ENCODE data around the gene CNTN5.

CNTN5 gene

GRCh38 chr11:99887481-99887880 lies 866.7 kb downstream of the CNTN5 start:
- no peak for DNase-seq (ENCODE audit: extremely low read depth in 1 of 2, low read depth in 1 of 2)

DNA sequence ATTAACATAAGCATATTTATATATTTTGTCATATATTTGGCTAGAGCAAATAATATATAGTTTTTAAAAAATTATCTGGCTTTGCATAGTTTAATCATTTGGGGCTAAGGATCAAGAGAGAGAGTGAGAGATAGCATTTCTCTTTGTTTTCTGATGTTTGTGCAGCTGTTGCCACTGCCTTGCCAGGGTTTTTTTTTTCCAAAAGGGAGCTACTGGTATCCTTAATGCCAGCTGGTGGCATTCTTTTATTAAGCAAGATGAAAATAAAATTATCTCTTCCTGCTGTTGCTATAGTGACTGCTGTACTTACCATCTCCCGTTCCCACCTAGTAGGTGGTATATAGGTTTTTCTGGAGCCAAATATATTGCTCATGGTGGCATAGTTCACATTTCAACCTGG lies 873.1 kb downstream of the CNTN5 start:
- no peak for DNase-seq (ENCODE audit: extremely low read depth in 1 of 2, low read depth in 1 of 2)

GRCh38 chr11:99901175-99901574 lies 880.4 kb downstream of the CNTN5 start:
- no peak for DNase-seq (ENCODE audit: extremely low read depth in 1 of 2, low read depth in 1 of 2)

DNA sequence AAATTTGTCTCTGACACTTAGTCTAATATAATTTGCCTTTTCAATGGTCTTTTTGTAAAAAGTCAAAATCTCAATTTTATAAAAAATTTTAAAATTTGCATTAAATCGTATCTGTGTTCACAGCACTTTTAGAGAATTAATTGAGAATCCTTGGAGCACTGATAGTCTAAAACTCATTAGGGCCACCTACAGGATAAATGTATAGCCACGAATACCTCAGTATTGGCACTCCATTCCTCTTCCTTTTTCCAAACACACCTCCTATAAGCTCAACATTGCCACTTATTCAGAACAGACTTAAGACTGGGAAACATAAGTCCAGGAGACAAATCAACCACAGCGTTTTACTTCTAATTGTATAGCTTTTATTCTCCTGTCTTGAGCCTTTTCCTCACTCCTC lies 890.4 kb downstream of the CNTN5 start:
- DNase-seq (ENCODE audit: extremely low read depth in 1 of 2, low read depth in 1 of 2) = no peak

- no peak for DNase-seq (ENCODE audit: extremely low read depth in 1 of 2, low read depth in 1 of 2)
Measured at GRCh38 chr11:99916078-99916477, 895.3 kb downstream of the CNTN5 start.

DNA sequence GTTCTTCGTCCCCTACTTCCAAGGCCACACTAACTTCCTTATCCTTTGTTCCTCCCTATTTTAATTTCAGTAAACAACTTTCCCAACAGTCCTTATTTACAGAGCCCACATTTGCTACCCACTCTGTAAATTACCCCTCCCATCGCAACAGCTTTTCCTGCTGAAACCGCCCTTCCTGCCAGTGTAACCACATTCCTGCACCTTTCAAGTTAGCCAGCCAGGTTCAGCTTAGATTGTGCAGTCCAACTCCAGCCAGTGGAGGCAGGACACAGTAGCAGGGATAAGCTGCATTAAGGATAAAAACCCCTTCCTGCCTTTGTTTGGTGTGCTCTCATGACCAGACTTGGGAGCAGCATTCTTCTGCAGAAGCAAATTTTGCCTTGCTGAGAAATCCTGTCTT lies 898.0 kb downstream of the CNTN5 start:
- DNase-seq (ENCODE audit: extremely low read depth in 1 of 2, low read depth in 1 of 2) = no peak

- DNase-seq (ENCODE audit: extremely low read depth in 1 of 2, low read depth in 1 of 2) = no peak
Measured at GRCh38 chr11:99920956-99921355, 900.2 kb downstream of the CNTN5 start.

DNA sequence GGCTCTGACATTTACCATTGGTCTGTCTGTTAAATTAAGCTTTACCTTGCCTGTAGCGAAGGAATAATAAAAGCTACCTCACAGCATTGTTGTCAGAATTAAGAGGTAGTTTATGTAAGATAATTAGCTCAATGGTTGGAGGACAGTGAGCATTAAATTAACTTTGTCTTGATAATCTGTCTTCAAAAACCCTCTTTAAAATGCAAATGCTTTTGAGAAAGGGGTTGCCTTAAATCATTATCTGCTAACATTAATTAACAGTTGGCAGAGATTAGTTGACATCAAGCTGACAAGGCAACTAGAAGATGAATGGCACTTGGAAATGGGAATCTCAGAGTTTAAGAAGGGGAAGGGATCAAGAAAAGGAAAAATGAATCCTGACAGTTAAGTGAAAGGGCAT lies 905.2 kb downstream of the CNTN5 start:
- no peak for DNase-seq (ENCODE audit: extremely low read depth in 1 of 2, low read depth in 1 of 2)

- no peak for DNase-seq (ENCODE audit: extremely low read depth in 1 of 2, low read depth in 1 of 2)
Measured at GRCh38 chr11:99932684-99933083, 911.9 kb downstream of the CNTN5 start.

DNA sequence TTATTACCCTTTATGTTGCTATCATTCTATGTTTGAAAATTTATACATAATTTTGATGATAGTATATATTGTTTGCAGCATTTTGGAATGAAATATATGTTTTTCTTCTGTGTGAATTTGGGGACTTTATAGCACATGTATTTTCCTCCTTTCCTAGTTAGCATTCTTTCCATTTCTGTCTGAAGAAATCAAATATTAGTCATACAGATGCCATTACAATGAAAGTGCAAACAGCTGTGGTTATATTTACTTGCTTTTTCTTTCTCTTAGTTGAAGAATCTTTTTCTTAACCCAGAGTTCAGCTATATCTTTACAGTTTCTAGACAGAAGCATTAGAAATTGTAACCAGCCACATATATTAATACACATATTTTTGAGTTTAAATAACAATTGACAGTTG lies 913.3 kb downstream of the CNTN5 start:
- no peak for DNase-seq (ENCODE audit: extremely low read depth in 1 of 2, low read depth in 1 of 2)

- no peak for DNase-seq (ENCODE audit: extremely low read depth in 1 of 2, low read depth in 1 of 2)
Measured at GRCh38 chr11:99937330-99937729, 916.6 kb downstream of the CNTN5 start.

GRCh38 chr11:99952816-99953215 lies 932.1 kb downstream of the CNTN5 start:
- DNase-seq (ENCODE audit: extremely low read depth in 1 of 2, low read depth in 1 of 2) = no peak

GRCh38 chr11:99960536-99960935 lies 939.8 kb downstream of the CNTN5 start:
- DNase-seq (ENCODE audit: extremely low read depth in 1 of 2, low read depth in 1 of 2) = no peak

DNA sequence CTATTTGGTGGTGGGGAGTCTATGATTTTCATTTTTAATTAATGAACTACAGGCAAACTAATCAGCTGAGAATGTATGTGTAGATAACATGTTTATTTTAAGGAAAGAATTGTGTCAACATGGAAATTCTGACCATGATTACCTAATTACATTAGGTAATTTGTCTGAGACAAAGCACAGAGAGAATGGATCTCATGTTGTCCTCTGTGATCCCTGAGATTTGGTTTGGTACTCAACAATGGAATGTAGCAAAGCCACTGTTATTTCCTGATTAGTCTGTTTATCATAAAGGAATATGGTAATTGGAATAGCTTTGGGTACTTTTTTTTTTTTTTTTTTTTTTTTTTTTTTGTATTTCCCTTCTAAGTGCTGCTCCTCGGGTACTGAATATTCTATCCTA lies 947.6 kb downstream of the CNTN5 start:
- DNase-seq (ENCODE audit: extremely low read depth in 1 of 2, low read depth in 1 of 2) = no peak

DNA sequence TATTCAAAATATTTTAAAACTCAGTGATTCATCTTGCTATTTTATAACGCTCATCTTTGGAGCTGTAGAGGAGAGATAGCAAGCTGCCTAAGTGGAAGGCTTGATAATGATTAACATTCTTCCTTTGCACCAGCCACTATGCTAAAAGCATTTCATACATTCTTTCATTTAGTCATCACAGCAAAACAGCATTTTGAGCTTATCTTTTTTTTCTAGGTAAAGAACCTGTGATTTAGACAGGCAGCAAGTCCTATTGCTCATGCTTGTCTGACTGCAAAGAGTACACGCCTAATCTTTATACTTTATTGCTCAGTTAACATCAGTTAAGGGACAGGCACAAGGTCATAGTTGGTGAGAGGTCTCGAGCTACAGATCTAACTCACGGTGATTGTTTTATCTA lies 953.2 kb downstream of the CNTN5 start:
- DNase-seq (ENCODE audit: extremely low read depth in 1 of 2, low read depth in 1 of 2) = no peak

- no peak for DNase-seq (ENCODE audit: extremely low read depth in 1 of 2, low read depth in 1 of 2)
Measured at GRCh38 chr11:99979042-99979441, 958.3 kb downstream of the CNTN5 start.

DNA sequence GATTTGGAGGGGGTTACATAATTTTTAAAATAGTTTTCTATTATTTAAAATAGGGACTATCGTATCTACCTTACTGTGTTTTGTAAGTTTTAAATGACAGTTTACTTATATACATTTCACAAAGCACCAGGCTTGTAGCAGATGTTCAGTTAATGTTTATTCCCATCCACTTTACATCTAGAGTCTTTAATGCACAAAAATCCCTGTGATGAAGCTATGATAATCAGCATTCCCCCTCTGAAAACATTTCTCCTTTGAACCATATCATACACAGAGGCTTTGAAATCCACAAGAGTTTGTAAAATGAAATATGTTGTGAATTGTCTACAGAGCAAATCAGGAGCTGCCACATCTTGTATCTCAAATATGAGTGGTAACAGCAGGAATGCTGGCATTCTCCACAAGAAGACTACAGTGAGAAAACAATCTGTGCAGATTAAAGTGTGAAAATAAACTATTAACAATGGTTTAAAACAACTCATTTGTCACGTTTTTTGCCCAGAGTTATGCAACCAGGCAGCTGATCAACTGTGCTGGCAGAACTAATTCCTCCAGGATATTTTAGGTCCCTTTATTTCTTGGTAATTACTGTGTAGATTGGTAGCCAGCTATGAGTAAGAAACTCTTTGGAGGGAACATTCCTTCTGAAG lies 967.2 kb downstream of the CNTN5 start:
- no peak for DNase-seq (ENCODE audit: extremely low read depth in 1 of 2, low read depth in 1 of 2)

DNA sequence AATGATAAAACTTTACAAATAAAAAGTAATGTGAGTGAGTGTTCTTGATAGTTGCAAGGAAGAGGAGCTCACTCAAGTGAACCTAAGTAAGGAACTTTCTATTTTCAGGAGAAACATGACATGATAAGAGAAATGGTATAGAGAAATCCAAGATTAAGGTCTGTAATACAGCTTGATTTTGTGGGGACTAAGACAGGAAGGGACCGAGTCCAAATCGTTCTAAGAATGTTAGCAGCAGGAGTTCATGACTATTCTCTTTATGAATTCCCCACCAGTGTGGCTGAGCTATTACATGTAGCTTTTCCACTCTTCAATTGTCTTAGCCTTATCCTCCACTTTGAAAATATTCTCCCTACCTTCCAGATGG lies 967.7 kb downstream of the CNTN5 start:
- no peak for DNase-seq (ENCODE audit: extremely low read depth in 1 of 2, low read depth in 1 of 2)

GRCh38 chr11:100003985-100004384 lies 983.2 kb downstream of the CNTN5 start:
- DNase-seq (ENCODE audit: extremely low read depth in 1 of 2, low read depth in 1 of 2) = no peak

- no peak for DNase-seq (ENCODE audit: extremely low read depth in 1 of 2, low read depth in 1 of 2)
Measured at GRCh38 chr11:100004541-100004940, 983.8 kb downstream of the CNTN5 start.

GRCh38 chr11:100008417-100008816 lies 987.7 kb downstream of the CNTN5 start:
- DNase-seq (ENCODE audit: extremely low read depth in 1 of 2, low read depth in 1 of 2) = no peak

- no peak for DNase-seq (ENCODE audit: extremely low read depth in 1 of 2, low read depth in 1 of 2)
Measured at GRCh38 chr11:100009728-100010127, 989.0 kb downstream of the CNTN5 start.

DNA sequence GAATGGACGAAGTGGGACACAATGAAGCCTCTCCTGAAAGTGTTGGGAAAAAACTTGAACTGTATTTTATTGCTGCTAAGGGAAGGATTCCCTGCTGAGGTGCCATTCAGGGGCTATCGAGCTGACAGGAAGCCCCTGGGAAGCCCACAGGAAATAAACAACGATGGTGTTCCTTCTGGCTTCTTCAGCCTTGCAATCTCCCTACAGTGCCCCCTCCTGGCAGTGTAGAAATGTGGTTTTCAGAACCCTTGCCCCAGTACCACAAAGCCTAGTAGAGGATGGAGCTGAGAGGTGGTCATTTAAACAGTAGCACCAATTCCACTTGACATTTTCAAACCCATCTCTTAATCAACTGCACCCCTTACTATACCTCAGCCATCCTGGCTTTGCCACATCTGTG lies 989.6 kb downstream of the CNTN5 start:
- DNase-seq (ENCODE audit: extremely low read depth in 1 of 2, low read depth in 1 of 2) = no peak
